Activated T-cell treated with anti-CD3 and anti-CD28 coated beads, Interleukin-2, amount 50 U/mL, for 1 hour (primary cell): ENCODE results near the gene CLEC16A.
"Not testable (repeated sequence)": the region's sequence is repeated elsewhere in the genome, so short reads cannot be mapped to it uniquely, and the experiment has no call there.

Experiments used
- DNase-seq: peaks from one replicate; pipeline ENCODE4 v3.0.0-alpha.2; 2020

CLEC16A gene

GRCh38 chr16:11211977-11212797 lies 267.8 kb downstream of the CLEC16A start:
- DNase-seq: no peak

- no peak for DNase-seq
Measured at GRCh38 chr16:11212798-11213196, 268.4 kb downstream of the CLEC16A start.

- no peak for DNase-seq
Measured at GRCh38 chr16:11213373-11213772, 269.0 kb downstream of the CLEC16A start.

- no peak for DNase-seq
Measured at GRCh38 chr16:11213799-11214198, 269.4 kb downstream of the CLEC16A start.

- no peak for DNase-seq
Measured at GRCh38 chr16:11215935-11216556, 271.7 kb downstream of the CLEC16A start.

GRCh38 chr16:11217651-11218603 lies 273.6 kb downstream of the CLEC16A start:
- DNase-seq: no peak

- no peak for DNase-seq
Measured at GRCh38 chr16:11218604-11218962, 274.2 kb downstream of the CLEC16A start.

GRCh38 chr16:11219178-11219577 lies 274.8 kb downstream of the CLEC16A start:
- DNase-seq: no peak

GRCh38 chr16:11220507-11220906 lies 276.1 kb downstream of the CLEC16A start:
- DNase-seq: not testable (repeated sequence)

- peak; percentile 64 for DNase-seq
Measured at GRCh38 chr16:11224096-11224893, 279.9 kb downstream of the CLEC16A start.

GRCh38 chr16:11224894-11225676 lies 280.7 kb downstream of the CLEC16A start:
- DNase-seq: peak; percentile 73

GRCh38 chr16:11225677-11226549 lies 281.5 kb downstream of the CLEC16A start:
- DNase-seq: no peak

- no peak for DNase-seq
Measured at GRCh38 chr16:11229432-11229831, 285.1 kb downstream of the CLEC16A start.

GRCh38 chr16:11229906-11230305 lies 285.5 kb downstream of the CLEC16A start:
- no peak for DNase-seq

- DNase-seq: no peak
Measured at GRCh38 chr16:11231367-11231970, 287.1 kb downstream of the CLEC16A start.
